Liver (tissue), 9 donors: Measurements from ENCODE around the gene PSEN2. TPM values are rescaled to one million over a fixed set of nuclear protein-coding genes. Genes with fewer than 3 reads are reported as not detected.

Experiments
- DNase-seq: peaks from one replicate; pipeline ENCODE4 v3.0.0-alpha.2; 2017; ENCODE audit warnings: low spot score
- H3K27ac ChIP-seq, 2 donors: one replicate each; pipeline ENCODE4 v1.7.0; 2013; ENCODE audit warnings: inconsistent platforms in 2 of 2, low read length in 2 of 2, control low read depth in 1 of 2, low read depth in 1 of 2, mild to moderate bottlenecking in 1 of 2
- H3K27me3 ChIP-seq, 4 donors: one replicate each; pipeline versions ENCODE4 v1.6.1 to v1.7.0; 2013; ENCODE audit warnings: low read length in 3 of 4, inconsistent platforms in 1 of 4, mild to moderate bottlenecking in 1 of 4, moderate library complexity in 1 of 4; ENCODE audit not compliant: control insufficient read depth in 4 of 4, insufficient read depth in 4 of 4
- H3K36me3 ChIP-seq, 4 donors: one replicate each; pipeline versions ENCODE4 v1.6.1 to v1.7.0; 2013; ENCODE audit warnings: low read length in 3 of 4, mild to moderate bottlenecking in 3 of 4, low read depth in 1 of 4, moderate library complexity in 1 of 4; ENCODE audit not compliant: control insufficient read depth in 4 of 4, insufficient read depth in 3 of 4
- H3K4me1 ChIP-seq, 4 donors: one replicate each; pipeline versions ENCODE4 v1.6.1 to v1.7.0; 2013; ENCODE audit warnings: low read length in 3 of 4, mild to moderate bottlenecking in 3 of 4, moderate library complexity in 1 of 4; ENCODE audit not compliant: control insufficient read depth in 4 of 4, insufficient read depth in 4 of 4
- H3K4me3 ChIP-seq, 3 donors: one replicate each; pipeline versions ENCODE4 v1.6.1 to v1.7.0; 2013; ENCODE audit warnings: low read length in 3 of 3, control low read depth in 1 of 3, low read depth in 1 of 3, mild to moderate bottlenecking in 1 of 3
- H3K9ac ChIP-seq, 2 donors: one replicate each; pipeline ENCODE4 v1.7.0; 2013; ENCODE audit warnings: low read length in 2 of 2, mild to moderate bottlenecking in 2 of 2, moderate library complexity in 2 of 2, control low read depth in 1 of 2, low read depth in 1 of 2
- H3K9me3 ChIP-seq, 4 donors: one replicate each; pipeline versions ENCODE4 v1.6.1 to v1.7.0; 2013; ENCODE audit warnings: low read length in 3 of 4; ENCODE audit not compliant: control insufficient read depth in 4 of 4
- ATF3 ChIP-seq: IDR thresholded peaks from 2 replicates; pipeline ENCODE4 v1.6.1; 2016; ENCODE audit warnings: antibody characterized with exemption
- CTCF ChIP-seq: fragments of 150-350 bp; IDR thresholded peaks from 2 replicates; pipeline ENCODE4 v1.5.1; 2017; ENCODE audit warnings: improper control_type of control experiment, low read depth, low read length; ENCODE audit not compliant: missing input control
- EGR1 ChIP-seq, 2 donors: IDR thresholded peaks; 2 replicates each; pipeline ENCODE4 v1.6.1; 2016 to 2018; ENCODE audit warnings: antibody characterized with exemption in 2 of 2, low read depth in 2 of 2
- FOXA1 ChIP-seq: IDR thresholded peaks from 2 replicates; pipeline ENCODE4 v1.6.1; 2016; ENCODE audit warnings: antibody characterized with exemption
- FOXA2 ChIP-seq: IDR thresholded peaks from 2 replicates; pipeline ENCODE4 v1.6.1; 2016; ENCODE audit warnings: antibody characterized with exemption
- GABPA ChIP-seq, 2 donors: IDR thresholded peaks in 1 of 2; conservative IDR thresholded peaks in 1 of 2; 2 replicates each; pipeline ENCODE4 v1.6.1; 2016; ENCODE audit warnings: antibody characterized with exemption in 2 of 2, mild to moderate bottlenecking in 1 of 2, moderate library complexity in 1 of 2
- HNF4A ChIP-seq, 2 donors: conservative IDR thresholded peaks; 2 replicates each; pipeline ENCODE4 v1.6.1; 2016; ENCODE audit warnings: antibody characterized with exemption in 2 of 2, mild to moderate bottlenecking in 2 of 2
- HNF4G ChIP-seq: IDR thresholded peaks from 2 replicates; pipeline ENCODE4 v1.6.1; 2016; ENCODE audit warnings: antibody characterized with exemption
- JUND ChIP-seq, 2 donors: IDR thresholded peaks; 2 replicates each; pipeline ENCODE4 v1.6.1; 2016; ENCODE audit warnings: antibody characterized with exemption in 2 of 2
- MAX ChIP-seq: IDR thresholded peaks from 2 replicates; pipeline ENCODE4 v1.6.1; 2016; ENCODE audit warnings: antibody characterized with exemption
- NR2F2 ChIP-seq: IDR thresholded peaks from 2 replicates; pipeline ENCODE4 v1.6.1; 2016; ENCODE audit warnings: antibody characterized with exemption
- RAD21 ChIP-seq, 2 donors: IDR thresholded peaks; 2 replicates each; pipeline ENCODE4 v1.6.1; 2016; ENCODE audit warnings: antibody characterized with exemption in 2 of 2, mild to moderate bottlenecking in 2 of 2
- REST ChIP-seq: IDR thresholded peaks from 2 replicates; pipeline ENCODE4 v1.6.1; 2016; ENCODE audit warnings: antibody characterized with exemption, mild to moderate bottlenecking
- RXRA ChIP-seq, 2 donors: IDR thresholded peaks; 2 replicates each; pipeline ENCODE4 v1.6.1; 2017 to 2018; ENCODE audit warnings: antibody characterized with exemption in 2 of 2, mild to moderate bottlenecking in 1 of 2
- SP1 ChIP-seq: IDR thresholded peaks from 2 replicates; pipeline ENCODE4 v1.6.1; 2018; ENCODE audit warnings: antibody characterized with exemption, mild to moderate bottlenecking
- TAF1 ChIP-seq: conservative IDR thresholded peaks from 2 replicates; pipeline ENCODE4 v1.6.1; 2016; ENCODE audit warnings: antibody characterized with exemption, mild to moderate bottlenecking
- YY1 ChIP-seq: IDR thresholded peaks from 2 replicates; pipeline ENCODE4 v1.6.1; 2016; ENCODE audit warnings: antibody characterized with exemption, mild to moderate bottlenecking
- ZBTB33 ChIP-seq: IDR thresholded peaks from 2 replicates; pipeline ENCODE4 v1.6.1; 2016; ENCODE audit warnings: antibody characterized with exemption
- WGBS: extraction: QIAGEN DNeasy Blood & Tissue Kit; methylation state at CpG from one replicate; pipeline ENCODE4 v1.1.7; 2013; 5-methylcytosine and 5-hydroxymethylcytosine counted together
- polyA plus RNA-seq, 2 donors: library from polyadenylated mRNA; stranded (reverse) in 1 of 2; unstranded in 1 of 2; fragments of 200-250 nt in 1 of 2; fragments of >200 nt in 1 of 2; fragmentation: Nextera tagmentation in 1 of 2; extraction: Ambion mirVana in 1 of 2; gene quantifications; one replicate each; pipeline versions ENCODE4 v1.2.1 to v1.2.3, GENCODE V29; 2013 to 2015
- total RNA-seq, 2 donors: library from RNA; depleted of rRNA; stranded (reverse); fragments of >200 nt; gene quantifications; one replicate each; pipeline ENCODE4 v1.2.3, GENCODE V29; 2014
- donor health status: healthy.
- donor health status: healthy.
- donor health status: healthy.
- donor health status: healthy.
- donor health status: healthy.

Gene PSEN2
- total and polyA plus RNA-seq, 4 donors = 6.9 to 19.0 (median 10.8) TPM

GRCh38 chr1:226938903-226939437 lies 68.6 kb downstream of the PSEN2 start:
- Histone ChIP-seq H3K27ac (peak overlapping the region; percentile 98 to 100), H3K4me3 (peak overlapping the region; percentile 74 to 77 (median 75)), H3K9me3 (no peaks in the 10 kb centered on the region), H3K27me3 (no peaks in the 10 kb centered on the region), H3K36me3 (no peaks in the 10 kb centered on the region), H3K4me1 (peaks cover 16 to 49% (median 38%) of the 10 kb centered on the region in 4 donors), H3K9ac (peak overlapping the region; percentile 78 to 94)
- WGBS = 3% methylated on average over 12 of the region's 12 CpGs
- no peak for TF ChIP-seq FOXA1
- peak; percentile 30 to 68 for TF ChIP-seq JUND (IDR thresholded peaks at IDR 0.05)
- no peak for TF ChIP-seq RAD21 (IDR thresholded peaks at IDR 0.05)
- no peak for TF ChIP-seq YY1
- peak; percentile 21 for TF ChIP-seq ATF3
- TF ChIP-seq HNF4A (conservative IDR thresholded peaks at IDR 0.05) = peak in 1 of 2 donors; percentile 43
- TF ChIP-seq CTCF = no peak
- TF ChIP-seq RXRA (IDR thresholded peaks at IDR 0.05) = peak in 1 of 2 donors; percentile 56
- no peak for TF ChIP-seq NR2F2
- TF ChIP-seq MAX = peak; percentile 43
- TF ChIP-seq EGR1 (IDR thresholded peaks at IDR 0.05; ENCODE audit: low read depth in 2 of 2) = peak in 1 of 2 donors; percentile 31
- no peak for TF ChIP-seq HNF4G
- no peak for TF ChIP-seq REST
- no peak for TF ChIP-seq TAF1
- no peak for DNase-seq

GRCh38 chr1:226939438-226940028 lies 69.1 kb downstream of the PSEN2 start:
- Histone ChIP-seq H3K4me3 (peak overlapping the region; percentile 74 to 77 (median 75)), H3K36me3 (no peaks in the 10 kb centered on the region), H3K9me3 (no peaks in the 10 kb centered on the region), H3K27me3 (no peaks in the 10 kb centered on the region), H3K4me1 (peaks cover 20 to 54% (median 43%) of the 10 kb centered on the region in 4 donors), H3K9ac (peak overlapping the region; percentile 78 to 94), H3K27ac (peak overlapping the region; percentile 98 to 100)
- peak; percentile 74 for DNase-seq
- under 1% methylated on average over 51 of the region's 51 CpGs for WGBS
- TF ChIP-seq NR2F2 (no peak), HNF4A (conservative IDR thresholded peaks at IDR 0.05) (peak in 1 of 2 donors; percentile 31), SP1 (no peak), ATF3 (no peak), TAF1 (peak; percentile 64), RXRA (IDR thresholded peaks at IDR 0.05) (no peak), REST (peak; percentile 65), FOXA2 (no peak), GABPA (IDR thresholded peaks at IDR 0.05 in 1 of 2, conservative IDR thresholded peaks at IDR 0.05 in 1 of 2) (peak in 1 of 2 donors; percentile 29), FOXA1 (no peak), YY1 (peak; percentile 80), HNF4G (no peak), ZBTB33 (no peak)
